ENCODE data around the gene IWS1.
A peak's percentile ranks its signal among the peaks of the same experiment; 100 is the strongest.

IWS1 gene

GRCh38 chr2:127486247-127487058 lies 39.8 kb downstream of the IWS1 start:
- DNase-seq = no peak

- no peak for DNase-seq
Observed at GRCh38 chr2:127485694-127486071, 40.6 kb downstream of the IWS1 start.

- DNase-seq = no peak
Observed at GRCh38 chr2:127485051-127485693, 41.1 kb downstream of the IWS1 start.

- no peak for DNase-seq
Observed at GRCh38 chr2:127482031-127482430, 44.3 kb downstream of the IWS1 start.

DNA sequence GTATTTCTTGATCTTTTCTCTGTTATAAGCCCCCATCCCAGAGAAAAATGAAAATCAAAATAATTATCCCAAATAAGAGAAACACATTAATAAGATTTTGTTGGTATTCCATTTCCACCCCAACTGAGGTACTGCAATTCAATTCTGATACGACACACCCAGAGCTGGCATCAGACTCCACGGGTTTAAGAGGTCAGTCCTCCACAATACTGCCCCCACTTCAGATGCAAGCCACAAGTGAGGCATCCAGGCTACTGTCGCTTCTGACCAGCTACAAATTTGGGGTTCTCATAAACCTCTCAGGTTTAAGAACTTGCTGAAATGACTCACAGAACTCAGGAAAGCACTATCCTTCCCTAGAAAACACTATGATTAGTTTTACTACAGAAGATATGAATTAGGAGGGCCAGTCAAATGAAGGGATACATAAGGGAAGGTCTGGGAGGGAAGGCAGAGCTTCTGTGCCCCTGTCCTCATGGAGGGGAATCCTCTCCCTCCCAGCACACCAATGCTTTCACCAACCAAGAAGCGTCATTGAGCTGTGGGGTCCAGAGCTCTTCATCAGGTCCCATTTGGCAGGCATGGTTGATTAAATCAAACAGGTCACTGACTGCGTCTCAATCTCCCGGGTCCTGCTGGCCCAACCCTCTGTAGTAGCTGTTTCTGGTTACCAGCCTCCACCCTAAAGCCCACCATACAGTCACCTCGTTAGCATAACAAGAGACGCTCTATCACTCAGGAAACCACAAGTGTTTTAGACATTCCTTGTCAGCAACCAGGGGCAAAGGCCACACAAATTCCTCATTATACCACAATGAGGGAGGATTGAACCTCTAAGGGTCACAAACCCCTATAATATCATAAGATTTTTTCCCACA lies 46.2 kb downstream of the IWS1 start:
- no peak for DNase-seq

DNA sequence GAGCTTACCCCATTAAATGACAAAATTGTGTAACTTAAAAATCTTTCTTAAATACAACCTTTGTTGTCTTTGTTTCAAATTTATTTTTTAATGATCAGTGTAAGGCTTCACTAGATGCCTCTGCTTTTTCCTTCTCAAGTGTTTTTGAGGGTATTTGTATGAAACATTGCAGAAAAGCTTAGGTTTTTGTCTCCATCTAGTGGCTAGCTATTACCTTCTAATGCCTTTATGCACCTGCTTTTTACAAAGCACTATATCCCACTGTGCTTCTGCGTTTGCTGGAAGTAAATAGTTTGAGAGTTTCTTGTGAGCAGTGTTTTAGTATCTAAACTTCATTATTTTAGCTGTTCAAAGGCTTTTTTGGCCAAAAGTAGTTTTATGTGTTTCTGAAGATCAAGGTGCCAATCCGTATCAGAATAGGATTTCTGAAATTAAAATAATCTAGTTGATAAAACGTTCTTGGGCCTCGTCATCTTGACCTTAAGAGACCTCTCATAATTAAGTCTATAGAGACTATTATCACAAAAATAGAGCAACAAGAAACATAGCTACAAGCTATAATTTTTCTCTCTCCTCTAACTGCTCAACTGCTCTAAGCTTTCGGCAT lies 47.0 kb downstream of the IWS1 start:
- DNase-seq = peak; percentile 57

- DNase-seq = no peak
Observed at GRCh38 chr2:127475788-127476187, 50.5 kb downstream of the IWS1 start.

GRCh38 chr2:127472268-127472667 lies 54.0 kb downstream of the IWS1 start:
- DNase-seq = no peak

- no peak for DNase-seq
Observed at GRCh38 chr2:127471286-127471988, 54.9 kb downstream of the IWS1 start.

GRCh38 chr2:127469974-127470373 lies 56.3 kb downstream of the IWS1 start:
- DNase-seq = no peak

DNA sequence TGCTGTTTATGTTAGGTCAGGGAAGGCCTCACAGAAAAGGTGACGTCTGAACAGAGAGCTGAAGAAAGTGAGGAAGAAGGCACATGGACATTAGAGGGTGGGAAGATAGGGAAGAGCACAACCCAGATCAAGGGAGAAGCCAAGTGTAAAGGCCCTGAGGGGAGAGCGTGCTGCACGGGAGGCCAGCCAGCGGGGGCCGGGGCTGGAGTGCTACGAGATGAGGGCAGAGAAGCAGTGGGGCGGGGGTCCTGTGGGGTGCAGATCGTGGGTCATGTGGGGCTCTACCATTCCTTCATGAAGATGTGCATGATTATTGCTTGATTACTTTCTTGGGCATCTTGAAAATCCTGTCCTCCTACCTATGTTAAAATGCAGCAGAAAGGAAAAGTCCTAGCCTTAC lies 57.2 kb downstream of the IWS1 start:
- no peak for DNase-seq

GRCh38 chr2:127465258-127465657 lies 61.0 kb downstream of the IWS1 start:
- DNase-seq = no peak

GRCh38 chr2:127464470-127465257 lies 61.6 kb downstream of the IWS1 start:
- DNase-seq = no peak

GRCh38 chr2:127463155-127463991 lies 62.9 kb downstream of the IWS1 start:
- DNase-seq = no peak

DNA sequence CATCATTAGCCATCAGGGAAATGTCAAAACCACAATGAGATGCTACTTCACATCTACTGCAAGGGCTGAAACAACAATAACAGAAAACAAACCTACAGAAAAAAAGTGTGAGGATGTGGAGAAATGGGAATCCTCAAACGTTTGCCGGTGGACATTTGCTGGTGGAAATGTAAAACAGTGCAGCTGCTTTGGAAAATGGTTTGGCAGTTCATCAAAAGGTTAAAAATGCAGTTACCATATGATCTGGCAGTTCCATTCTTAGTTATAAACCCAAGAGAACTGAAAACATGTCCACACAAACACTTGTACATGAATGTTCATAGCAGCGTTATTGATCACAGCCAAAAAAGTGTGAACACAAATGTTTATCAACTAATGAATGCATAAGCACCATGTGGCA lies 63.8 kb downstream of the IWS1 start:
- no peak for DNase-seq

DNA sequence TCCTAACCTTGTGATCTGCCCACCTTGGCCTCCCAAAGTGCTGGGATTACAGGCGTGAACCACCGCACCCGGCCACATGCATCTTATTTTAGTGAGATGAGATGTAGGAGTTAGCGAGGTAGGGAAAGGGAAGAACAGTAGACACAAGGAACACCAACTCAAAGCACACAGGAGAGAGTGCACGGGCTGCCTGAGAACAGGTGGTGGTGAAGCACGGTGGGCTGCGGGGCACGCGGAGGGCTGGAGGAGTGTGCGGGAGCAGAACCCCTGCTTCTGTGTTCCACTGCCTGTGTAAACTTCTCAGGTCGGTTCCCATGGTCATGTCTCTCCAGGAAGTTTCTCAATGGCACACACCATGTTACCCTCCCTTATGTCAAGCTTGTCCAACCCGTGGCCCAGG lies 69.3 kb downstream of the IWS1 start:
- no peak for DNase-seq

- DNase-seq = no peak
Observed at GRCh38 chr2:127455566-127456493, 70.5 kb downstream of the IWS1 start.

DNA sequence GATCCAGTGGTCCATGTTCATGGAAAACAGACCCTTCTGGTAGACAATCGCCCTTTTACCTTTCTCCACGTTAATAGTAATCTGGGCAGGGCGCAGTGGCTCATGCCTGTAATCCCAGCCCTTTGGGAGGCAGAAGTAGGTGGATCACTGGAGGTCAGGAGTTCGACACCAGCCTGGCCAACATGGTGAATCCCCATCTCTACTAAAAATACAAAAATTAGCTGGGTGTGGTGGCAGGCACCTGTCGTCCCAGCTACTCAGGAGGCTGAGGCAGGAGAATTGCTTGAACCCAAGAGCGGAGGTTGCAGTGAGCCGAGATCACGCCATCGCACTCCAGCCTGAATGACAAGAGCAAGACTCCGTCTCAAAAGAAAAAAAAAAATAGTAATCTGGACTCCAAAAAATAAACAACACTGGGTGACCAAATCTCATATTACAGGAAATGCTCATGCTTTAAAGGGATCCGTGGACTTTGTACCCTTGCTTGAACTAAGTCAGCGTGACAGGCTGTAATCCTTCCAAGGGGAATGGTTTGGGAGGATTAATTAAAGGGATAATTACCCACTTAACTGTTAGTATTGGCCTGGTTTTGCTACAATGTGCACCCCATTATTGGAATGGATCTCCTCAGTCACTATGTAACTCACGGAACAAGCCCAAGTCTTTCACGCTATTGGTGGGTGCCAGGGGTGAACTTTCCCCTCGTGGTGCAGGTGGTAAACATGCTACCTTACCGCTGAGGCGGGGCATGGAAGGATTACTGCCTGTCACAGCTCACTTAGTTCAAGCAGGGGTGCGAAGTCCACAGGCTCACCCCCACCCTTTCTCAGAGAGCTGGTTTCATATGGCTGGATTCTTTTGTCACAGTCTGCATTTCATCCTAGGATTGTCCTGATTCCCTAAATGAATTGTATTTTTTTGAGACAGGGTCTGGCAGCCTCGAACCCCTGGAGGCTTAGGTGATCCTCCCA lies 71.4 kb downstream of the IWS1 start:
- no peak for DNase-seq
